ENCODE measurements around the gene DDN. TPM values are rescaled to one million over a fixed set of nuclear protein-coding genes. Genes with fewer than 3 reads are reported as not detected.

DDN gene
- polyA plus RNA-seq, 1 donor (not counting 4 experiments of a cell fraction or from before 2014, with no cell fraction given): 0.10 TPM

- no peaks in the 10 kb centered on the region for H3K9me3 ChIP-seq (ENCODE audit: control insufficient read depth, low read depth, low read length)
- H4K20me1 ChIP-seq (ENCODE audit: control insufficient read depth, extremely low read depth, insufficient read depth, low read length): no peaks in the 10 kb centered on the region
- no peaks in the 10 kb centered on the region for H3K9me1 ChIP-seq (ENCODE audit: control insufficient read depth, extremely low read depth, insufficient read depth, low read length)
- TF ChIP-seq EZH2 (IDR thresholded peaks at IDR 0.05; ENCODE audit: low read length): no peak
- peak in 1 of 3 experiments; percentile 26 for TF ChIP-seq CTCF (optimal IDR thresholded peaks at IDR 0.05 in 1 of 3, IDR thresholded peaks at IDR 0.05 in 1 of 3, conservative IDR thresholded peaks at IDR 0.05 in 1 of 3; ENCODE audit: extremely low read depth in 1 of 3, insufficient read depth in 2 of 3, low read length in 3 of 3)
- H3K27me3 ChIP-seq (ENCODE audit: control insufficient read depth, extremely low read depth, insufficient read depth, low read length): peaks cover 53% of the 10 kb centered on the region
- no peak for FAIRE-seq
- dilution Hi-C loops (cut with MboI; ENCODE audit: extremely low pct_ligation_motif_present, low sequenced_read_pairs): no loop called here
- H3K4me1 ChIP-seq (ENCODE audit: control insufficient read depth, extremely low read depth, insufficient read depth, low read length): peaks cover 28% of the 10 kb centered on the region
- no peaks in the 10 kb centered on the region for H3K36me3 ChIP-seq (ENCODE audit: control insufficient read depth in 2 of 2, extremely low read depth in 1 of 2, insufficient read depth in 2 of 2, low read length in 2 of 2)
- no peak overlapping the region for H3K27ac ChIP-seq (ENCODE audit: control insufficient read depth, insufficient read depth, low read length)
- peak overlapping the region; percentile 82 for H3K4me2 ChIP-seq (ENCODE audit: control insufficient read depth, extremely low read depth, insufficient read depth, low read depth, low read length)
- H3K4me3 ChIP-seq (ENCODE audit: control insufficient read depth in 2 of 3, extremely low read depth in 1 of 3, insufficient read depth in 2 of 3, low read depth in 1 of 3, low read length in 3 of 3): peak overlapping the region in 1 of 3 experiments; percentile 57
- no peak overlapping the region for H2AFZ ChIP-seq (ENCODE audit: control insufficient read depth, low read length)
- DNase-seq (ENCODE audit: low read depth, low spot score): no peak
- no peaks in the 10 kb centered on the region for H3K79me2 ChIP-seq (ENCODE audit: control insufficient read depth, insufficient read depth, low read length)
- no peak overlapping the region for H3K9ac ChIP-seq (ENCODE audit: control insufficient read depth, extremely low read depth, insufficient read depth, low read length)
Measured at GRCh38 chr12:48972213-48972951, 26.8 kb downstream of the DDN start.

- Histone ChIP-seq H3K36me3 (ENCODE audit: control insufficient read depth in 2 of 2, extremely low read depth in 1 of 2, insufficient read depth in 2 of 2, low read length in 2 of 2) (no peaks in the 10 kb centered on the region), H3K4me3 (ENCODE audit: control insufficient read depth in 2 of 3, extremely low read depth in 1 of 3, insufficient read depth in 2 of 3, low read depth in 1 of 3, low read length in 3 of 3) (peak overlapping the region in 2 of 3 experiments; percentile 51 to 57), H4K20me1 (ENCODE audit: control insufficient read depth, extremely low read depth, insufficient read depth, low read length) (no peaks in the 10 kb centered on the region), H3K27me3 (ENCODE audit: control insufficient read depth, extremely low read depth, insufficient read depth, low read length) (peaks cover 49% of the 10 kb centered on the region), H3K4me1 (ENCODE audit: control insufficient read depth, extremely low read depth, insufficient read depth, low read length) (peaks cover 28% of the 10 kb centered on the region), H3K9me1 (ENCODE audit: control insufficient read depth, extremely low read depth, insufficient read depth, low read length) (no peaks in the 10 kb centered on the region), H3K79me2 (ENCODE audit: control insufficient read depth, insufficient read depth, low read length) (no peaks in the 10 kb centered on the region), H3K4me2 (ENCODE audit: control insufficient read depth, extremely low read depth, insufficient read depth, low read depth, low read length) (peak overlapping the region; percentile 82), H2AFZ (ENCODE audit: control insufficient read depth, low read length) (peak overlapping the region; percentile 83), H3K9me3 (ENCODE audit: control insufficient read depth, low read depth, low read length) (no peaks in the 10 kb centered on the region), H3K9ac (ENCODE audit: control insufficient read depth, extremely low read depth, insufficient read depth, low read length) (no peak overlapping the region), H3K27ac (ENCODE audit: control insufficient read depth, insufficient read depth, low read length) (no peak overlapping the region)
- DNase-seq (ENCODE audit: low read depth, low spot score) (no peak), FAIRE-seq (no peak)
- dilution Hi-C loops (cut with MboI; ENCODE audit: extremely low pct_ligation_motif_present, low sequenced_read_pairs): no loop called here
- TF ChIP-seq EZH2 (IDR thresholded peaks at IDR 0.05; ENCODE audit: low read length): peak; percentile 68
- no peak for TF ChIP-seq CTCF (optimal IDR thresholded peaks at IDR 0.05 in 1 of 3, IDR thresholded peaks at IDR 0.05 in 1 of 3, conservative IDR thresholded peaks at IDR 0.05 in 1 of 3; ENCODE audit: extremely low read depth in 1 of 3, insufficient read depth in 2 of 3, low read length in 3 of 3)
Measured at GRCh38 chr12:48970702-48971334, 28.4 kb downstream of the DDN start.

Measured in keratinocyte (primary cell).